H1 (cell line): ENCODE data around the gene SENP7. TPM values are rescaled to one million over a fixed set of nuclear protein-coding genes. Genes with fewer than 3 reads are reported as not detected.

Experiments
- BRCA1 ChIP-seq: IDR thresholded peaks from 2 replicates; pipeline ENCODE4 v1.6.1; 2012; ENCODE audit warnings: low read depth, low read length, improper control_type of control experiment
- FOSL1 ChIP-seq: IDR thresholded peaks from 2 replicates; pipeline ENCODE4 v1.6.1; 2011; ENCODE audit warnings: mild to moderate bottlenecking, low read depth, low read length, moderate library complexity; ENCODE audit not compliant: insufficient read depth
- JUND ChIP-seq: IDR thresholded peaks from 2 replicates; pipeline ENCODE4 v1.6.1; 2011; ENCODE audit warnings: mild to moderate bottlenecking, improper control_type of control experiment, low read length
- MAFK ChIP-seq: IDR thresholded peaks from 2 replicates; pipeline ENCODE4 v1.6.1; 2012; ENCODE audit warnings: low read depth, mild to moderate bottlenecking, improper control_type of control experiment, low read length
- NANOG ChIP-seq: IDR thresholded peaks from 2 replicates; pipeline ENCODE4 v1.6.1; 2011; ENCODE audit warnings: low read length, low read depth, mild to moderate bottlenecking, inconsistent platforms; ENCODE audit not compliant: insufficient read depth, poor library complexity, severe bottlenecking
- SRF ChIP-seq: IDR thresholded peaks from 2 replicates; pipeline ENCODE4 v1.6.1; 2011; ENCODE audit warnings: mild to moderate bottlenecking, low read depth, low read length, moderate library complexity
- TAF1 ChIP-seq: IDR thresholded peaks from 2 replicates; pipeline ENCODE4 v1.6.1; 2011; ENCODE audit warnings: mild to moderate bottlenecking, low read depth, low read length
- ZNF274 ChIP-seq: IDR thresholded peaks from 2 replicates; pipeline ENCODE4 v1.7.0; 2012; ENCODE audit warnings: low read length, borderline replicate concordance; ENCODE audit errors: extremely low read depth
- polyA plus RNA-seq, 7 experiments: library from polyadenylated mRNA; depleted of rRNA in 3 of 7; stranded (reverse) in 5 of 7; unstranded in 2 of 7; fragments of >200 nt in 5 of 7; fragments of 200-250 nt in 2 of 7; gene quantifications; 1 replicate in 5 of 7; 2 replicates in 1 of 7; 4 replicates in 1 of 7; pipeline versions ENCODE4 v1.2.1 to v1.2.3, GENCODE V29; 2011 to 2013; ENCODE audit warnings: missing spikeins in 2 of 7, mixed read lengths in 2 of 7
- total RNA-seq: library from RNA; stranded (reverse); fragmentation: NEBNext Ultra II Directional; extraction: Animal tissue kit (Norgen Biotek cat#: 25700); gene quantifications from 2 replicates; pipeline ENCODE4 v1.2.1, GENCODE V29; 2021

The SENP7 gene
- total and polyA plus RNA-seq, 2 of the 8 experiments (the other 6 are each of a cell fraction or from before 2014, with no cell fraction given): 2.8 to 7.8 TPM

- TF ChIP-seq MAFK (no peak), ZNF274 (no peak), SRF (no peak), JUND (no peak), NANOG (no peak), FOSL1 (no peak), TAF1 (no peak), BRCA1 (no peak)
These were observed 187.4 kb downstream of the SENP7 start (continued) for GRCh38 chr3:101325393-101326134.
